Hair follicular keratinocyte (primary cell): ENCODE measurements around the gene ABRAXAS1. TPM values are rescaled to one million over a fixed set of nuclear protein-coding genes. Genes with fewer than 3 reads are reported as not detected.

Experiments used
- total RNA-seq: library from RNA; depleted of rRNA; stranded (reverse); fragments of >200 nt; gene quantifications from 2 replicates; pipeline ENCODE4 v1.2.3, GENCODE V29; 2015

Gene ABRAXAS1
- 6.4 and 8.4 TPM in 2 replicates for total RNA-seq

DNA sequence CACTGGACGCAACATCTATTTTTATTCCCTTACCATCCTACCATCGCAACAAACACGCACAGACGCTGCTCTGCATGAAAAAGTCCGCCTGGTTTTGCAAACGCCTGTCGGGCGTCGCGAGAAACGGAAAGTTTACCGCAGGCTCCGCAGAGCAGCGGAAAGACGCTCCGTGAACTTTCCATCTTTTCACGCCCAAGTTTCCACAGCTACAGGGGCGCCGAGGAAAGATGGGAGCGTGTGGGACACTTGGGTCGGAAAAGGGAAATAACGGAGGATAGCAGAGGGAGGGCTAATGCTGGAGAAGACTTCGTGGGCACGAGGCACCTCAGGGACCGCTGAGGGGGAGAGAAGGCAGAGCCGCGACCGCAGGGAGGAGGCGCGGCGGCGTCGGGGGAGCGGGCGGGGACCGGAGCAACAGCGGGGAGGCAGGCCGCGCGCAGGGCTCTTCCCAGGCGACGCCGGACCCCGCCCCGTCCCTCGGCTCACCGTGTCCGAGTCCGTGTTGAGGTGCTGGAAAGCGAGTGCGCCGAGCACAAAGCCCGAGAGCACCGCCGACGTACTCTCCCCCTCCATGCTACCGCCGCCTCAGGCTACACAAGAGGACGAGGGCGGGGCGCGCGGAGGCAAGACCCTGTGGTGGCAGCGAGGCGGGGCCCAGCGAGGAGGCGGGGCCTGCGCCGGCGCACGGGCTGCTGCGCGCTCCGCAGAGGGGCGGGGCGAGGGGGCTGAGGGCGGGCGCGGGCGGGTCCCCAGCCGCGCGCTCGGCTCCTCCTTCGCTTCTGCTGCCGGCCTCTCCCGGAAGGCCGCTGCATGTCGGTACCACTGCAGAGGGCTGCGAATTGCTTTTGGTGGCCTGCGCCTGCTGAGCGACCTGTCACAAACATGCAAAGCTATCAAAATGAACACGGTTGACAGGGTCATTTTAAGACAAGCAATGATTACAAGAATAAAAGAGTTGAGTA lies at the start of gene ABRAXAS1:
Gene ABRAXAS1, minus strand, starts transcription at position 601 of the 962 bp plus-strand sequence. Its CDS starts 28 bp downstream, at position 573.

DNA sequence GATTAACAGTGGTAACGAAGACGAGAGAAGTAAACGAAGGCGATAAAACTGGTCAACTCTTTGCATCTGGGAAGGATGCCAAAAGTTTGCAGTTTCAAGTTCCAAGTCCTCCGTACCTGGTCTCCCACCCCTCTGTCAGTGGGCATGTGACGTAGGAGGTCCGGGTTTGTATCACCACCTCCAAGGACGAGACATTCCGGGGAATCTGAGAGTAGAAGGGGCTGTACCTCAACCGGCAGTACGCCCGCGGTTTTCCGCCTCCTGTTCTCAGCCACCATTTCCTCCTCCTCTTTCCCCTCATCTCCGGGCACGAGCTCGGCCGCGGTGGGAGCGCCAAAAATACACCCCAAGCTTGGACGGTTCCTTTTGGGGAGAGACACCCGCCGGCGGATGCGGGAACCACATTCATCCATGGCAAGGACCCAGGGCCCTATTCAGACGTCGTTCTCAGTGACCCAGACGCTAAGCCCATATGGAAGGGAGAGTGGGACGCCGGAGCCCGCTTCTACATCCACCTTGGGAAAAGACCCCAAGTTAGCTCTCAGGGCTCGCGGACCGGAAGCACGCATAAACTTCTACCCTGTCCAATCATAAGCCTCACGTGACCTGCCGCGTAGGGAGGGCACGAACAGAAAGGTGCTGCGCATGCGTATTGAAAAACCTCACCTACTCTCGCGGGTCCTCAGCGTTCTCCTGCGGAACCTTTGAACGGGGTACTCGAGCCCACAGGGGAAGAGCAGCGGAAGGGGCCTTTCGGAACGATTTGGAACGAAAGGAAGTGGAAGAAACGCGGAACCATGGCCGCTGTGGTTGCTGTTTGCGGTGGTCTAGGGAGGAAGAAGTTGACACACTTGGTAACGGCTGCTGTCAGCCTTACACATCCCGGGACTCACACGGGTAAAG lies 29.4 kb downstream of the ABRAXAS1 start, which contains the start of the genes HELQ and MRPS18C:
Gene HELQ, minus strand, starts transcription at position 543 of the 903 bp plus-strand sequence. Its CDS starts 130 bp downstream, at position 413.
Gene MRPS18C, plus strand, starts transcription at position 778 of the 903 bp plus-strand sequence. Its CDS starts 20 bp downstream, at position 798.

Other genes starting within 250 kb of the ABRAXAS1 start
- gene COQ2, start 200.3 kb downstream of the ABRAXAS1 start, total RNA-seq, result 20.5 and 32.5 TPM in 2 replicates
- 7.6 and 11.1 TPM in 2 replicates for gene HPSE, start 150.3 kb downstream of the ABRAXAS1 start, total RNA-seq
- gene HELQ, start 29.3 kb downstream of the ABRAXAS1 start, total RNA-seq, result 5.5 and 8.2 TPM in 2 replicates
- 20.5 and 27.1 TPM in 2 replicates for gene MRPS18C, start 29.0 kb downstream of the ABRAXAS1 start, total RNA-seq
- gene GPAT3, start 51.0 kb upstream of the ABRAXAS1 start, total RNA-seq, result 1.4 and 4.7 TPM in 2 replicates